ENCODE measurements around the gene TMEM187. TPM values are rescaled to one million over a fixed set of nuclear protein-coding genes. Genes with fewer than 3 reads are reported as not detected.
"Not testable (repeated sequence)": the region's sequence is repeated elsewhere in the genome, so short reads cannot be mapped to it uniquely, and the experiment has no call there.

TMEM187 gene
- polyA plus RNA-seq, 12 donors = 2.7 to 7.0 (median 4.8) TPM; not detected in 2

GRCh38 chrX:153994398-153994797, 21.8 kb downstream of the TMEM187 start:
- not testable (repeated sequence) for DNase-seq

GRCh38 chrX:153995504-153995903, 22.9 kb downstream of the TMEM187 start:
- DNase-seq = no peak

- no peak for DNase-seq
Measured at GRCh38 chrX:153999359-154000037, 26.9 kb downstream of the TMEM187 start.

GRCh38 chrX:154000051-154000450, 27.5 kb downstream of the TMEM187 start:
- DNase-seq = no peak

- DNase-seq = no peak
Measured at GRCh38 chrX:154002215-154002719, 29.7 kb downstream of the TMEM187 start.

- DNase-seq = no peak
Measured at GRCh38 chrX:154004315-154004714, 31.8 kb downstream of the TMEM187 start.

- DNase-seq = no peak
Measured at GRCh38 chrX:154006947-154007346, 34.4 kb downstream of the TMEM187 start.

GRCh38 chrX:154008521-154008920, 36.0 kb downstream of the TMEM187 start:
- no peak for DNase-seq

GRCh38 chrX:154010330-154011087, 38.0 kb downstream of the TMEM187 start:
- no peak for DNase-seq

GRCh38 chrX:154011376-154012335, 39.1 kb downstream of the TMEM187 start:
- no peak for DNase-seq

GRCh38 chrX:154012336-154012991, 39.9 kb downstream of the TMEM187 start:
- DNase-seq = no peak

GRCh38 chrX:154013001-154013421, 40.5 kb downstream of the TMEM187 start:
- no peak for DNase-seq

GRCh38 chrX:154013614-154014360, 41.2 kb downstream of the TMEM187 start:
- DNase-seq = peak; percentile 53

- DNase-seq = no peak
Measured at GRCh38 chrX:154014429-154015380, 42.2 kb downstream of the TMEM187 start.

GRCh38 chrX:154015581-154016264, 43.2 kb downstream of the TMEM187 start:
- DNase-seq = no peak

GRCh38 chrX:154016366-154017076, 44.0 kb downstream of the TMEM187 start:
- no peak for DNase-seq

GRCh38 chrX:154017766-154018517, 45.4 kb downstream of the TMEM187 start:
- no peak for DNase-seq
